Stimulated activated effector memory CD8-positive, alpha-beta T cell treated with anti-CD3 and anti-CD28 coated beads, Interleukin-12 subunit alpha, Interleukin-12 subunit beta, amount 100 ng/mL, for 72 hours (primary cell): ENCODE data around the gene OSR1.

Experiments used
- ATAC-seq: fragments of 150-1000 bp; cut with Tn5 transposase; 2 replicates; pipeline ENCODE4 v1.10.0; 2021
- DNase-seq, 2 donors: peaks; one replicate each; pipeline ENCODE4 v3.0.0; 2021 to 2022; ENCODE audit warnings: low spot score in 2 of 2
- H3K27ac Mint-ChIP-seq: one replicate; pipeline ENCODE4 v1.8.0; 2022; ENCODE audit warnings: mild to moderate bottlenecking, mixed read lengths
- H3K36me3 Mint-ChIP-seq: one replicate; pipeline ENCODE4 v1.8.0; 2022; ENCODE audit warnings: mild to moderate bottlenecking, mixed read lengths
- H3K4me1 Mint-ChIP-seq: one replicate; pipeline ENCODE4 v1.8.0; 2022; ENCODE audit warnings: mixed read lengths
- H3K4me3 Mint-ChIP-seq: one replicate; pipeline ENCODE4 v1.8.0; 2022; ENCODE audit warnings: mild to moderate bottlenecking, mixed read lengths
- H3K9me3 Mint-ChIP-seq: one replicate; pipeline ENCODE4 v1.8.0; 2022; ENCODE audit warnings: mixed read lengths

OSR1 gene

DNA sequence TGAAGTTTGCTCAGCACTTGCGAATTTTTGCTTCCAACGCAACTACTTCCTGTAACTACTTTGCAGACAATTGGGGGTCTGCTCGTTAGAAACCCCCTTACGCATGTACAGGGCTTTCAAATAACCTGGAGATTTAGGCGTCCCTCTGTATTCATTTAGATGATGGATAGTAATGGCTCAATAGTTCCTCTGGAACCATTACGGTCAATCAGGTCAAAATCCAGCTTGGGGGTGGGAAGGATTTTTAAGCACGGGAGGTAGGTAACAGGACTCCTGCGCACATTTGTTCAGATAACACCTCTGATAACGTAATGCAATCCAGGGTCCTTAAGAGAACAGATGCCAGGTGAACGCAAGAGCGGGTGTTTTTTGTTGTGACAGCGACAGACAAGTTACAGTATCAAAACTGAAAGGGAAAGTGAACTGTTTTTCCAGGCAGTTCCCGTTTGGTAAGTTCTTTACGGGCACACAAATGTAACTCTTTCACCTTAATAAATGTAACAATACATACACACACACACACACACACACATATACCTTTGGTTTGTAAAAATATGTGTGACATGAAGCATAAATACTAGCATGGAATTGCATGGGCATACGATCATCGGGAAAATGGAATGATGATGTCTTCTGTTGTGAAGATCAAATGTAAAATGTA lies 3.8 kb upstream of the OSR1 start:
- H3K4me1 Mint-ChIP-seq, result peaks cover 43% of the 10 kb centered on the region
- no peak for DNase-seq
- H3K27ac Mint-ChIP-seq, result peak overlapping the region; percentile 79
- peaks cover 2% of the 10 kb centered on the region for H3K36me3 Mint-ChIP-seq
- peak overlapping the region; percentile 84 for H3K4me3 Mint-ChIP-seq
- no peaks in the 10 kb centered on the region for H3K9me3 Mint-ChIP-seq
- no peak for ATAC-seq

DNA sequence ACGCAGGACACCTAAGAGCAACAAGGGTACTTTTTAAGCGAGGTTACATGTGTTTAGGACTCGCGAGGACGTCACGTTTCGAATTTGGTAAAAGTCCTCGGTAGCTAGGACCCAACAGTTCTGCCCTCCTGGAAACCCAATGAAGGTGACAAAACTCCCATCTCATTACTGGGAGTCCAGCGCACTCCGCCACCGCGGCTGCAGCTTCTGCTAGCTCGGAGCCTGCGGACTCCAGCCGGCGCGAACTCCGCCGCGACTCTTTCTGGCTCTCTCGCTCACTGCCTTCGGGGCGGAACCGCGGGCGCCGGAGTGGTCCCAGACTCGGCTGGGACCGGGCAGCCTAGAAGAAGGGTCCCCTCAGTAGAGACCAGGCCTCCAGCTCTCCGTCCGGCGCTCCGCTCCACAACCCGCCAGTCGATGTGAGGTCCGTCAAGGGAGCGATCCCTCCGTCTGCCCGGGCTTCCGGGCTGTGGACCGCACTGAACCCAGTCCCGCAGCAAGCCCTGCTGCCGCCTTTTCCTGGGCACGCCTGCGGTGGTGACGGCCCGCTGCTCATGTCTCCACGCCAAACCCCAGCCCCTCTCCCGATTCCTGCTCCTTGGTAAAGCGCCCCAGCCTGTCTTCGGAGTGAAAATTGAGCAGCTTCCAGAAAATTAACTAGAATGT lies 3.0 kb upstream of the OSR1 start:
- Mint-ChIP-seq H3K36me3 (peaks cover 6% of the 10 kb centered on the region), H3K4me3 (peak overlapping the region; percentile 84), H3K9me3 (no peaks in the 10 kb centered on the region), H3K27ac (peak overlapping the region; percentile 79), H3K4me1 (peaks cover 51% of the 10 kb centered on the region)
- DNase-seq (peak in 1 of 2 donors; percentile 58), ATAC-seq (peak; percentile 41)

DNA sequence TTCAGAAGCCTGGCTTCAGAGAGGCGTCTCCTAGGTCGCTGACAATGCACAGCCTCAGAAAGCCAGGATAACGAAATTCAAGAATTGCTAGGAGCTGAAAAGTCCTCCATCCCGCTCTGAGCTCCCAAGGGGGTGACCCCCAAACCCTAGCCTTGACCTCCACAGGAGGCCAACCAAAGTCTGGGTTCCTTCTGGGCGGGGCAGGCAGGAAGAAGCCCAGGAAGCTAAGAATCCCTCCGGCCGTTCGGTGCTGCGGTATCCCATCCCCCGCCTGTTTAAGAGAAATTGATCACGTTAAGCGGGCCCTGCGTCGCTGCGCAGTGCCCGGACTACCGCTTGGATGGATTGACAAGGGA lies 2.5 kb upstream of the OSR1 start:
- Mint-ChIP-seq H3K27ac (no peak overlapping the region), H3K36me3 (peaks cover 6% of the 10 kb centered on the region), H3K4me1 (peaks cover 55% of the 10 kb centered on the region), H3K4me3 (peak overlapping the region; percentile 84), H3K9me3 (no peaks in the 10 kb centered on the region)
- DNase-seq, result no peak
- ATAC-seq, result no peak

DNA sequence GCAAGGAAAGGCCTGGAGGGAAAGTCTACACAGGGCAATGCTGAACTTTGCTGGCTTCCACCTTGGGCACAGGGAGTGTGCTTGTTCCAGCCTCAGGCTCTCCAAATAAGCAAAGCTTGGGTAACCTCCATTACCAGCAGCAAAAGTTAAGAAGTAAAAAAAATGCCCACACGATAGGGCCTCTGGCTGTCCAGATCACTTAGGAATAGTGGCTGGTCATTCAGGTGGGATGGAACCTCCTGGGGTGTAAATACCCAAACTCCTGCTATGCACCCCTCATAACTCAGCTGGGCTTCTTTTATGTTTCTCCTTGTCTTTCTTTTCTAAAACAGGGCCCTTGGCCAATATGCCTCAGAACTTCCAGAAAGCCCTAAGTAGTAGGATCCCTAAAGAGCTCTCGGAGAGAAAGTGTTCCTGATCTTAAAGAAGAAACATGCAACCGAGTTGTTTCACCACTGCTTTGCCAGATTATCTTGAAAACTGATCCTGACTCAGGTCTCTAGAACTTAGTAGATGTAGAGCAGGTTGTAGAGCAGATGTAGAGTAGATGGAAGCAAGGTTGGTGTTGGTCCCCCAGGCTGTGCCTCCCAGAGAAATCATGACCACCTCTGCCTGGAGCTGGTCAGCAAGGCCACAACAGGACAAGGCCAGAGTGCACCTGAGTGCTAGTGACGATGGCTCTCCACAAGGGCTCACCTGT lies 2.0 kb upstream of the OSR1 start:
- Mint-ChIP-seq H3K27ac (no peak overlapping the region), H3K9me3 (no peaks in the 10 kb centered on the region), H3K36me3 (peaks cover 11% of the 10 kb centered on the region), H3K4me1 (peaks cover 60% of the 10 kb centered on the region), H3K4me3 (peak overlapping the region; percentile 84)
- DNase-seq (no peak), ATAC-seq (no peak)

DNA sequence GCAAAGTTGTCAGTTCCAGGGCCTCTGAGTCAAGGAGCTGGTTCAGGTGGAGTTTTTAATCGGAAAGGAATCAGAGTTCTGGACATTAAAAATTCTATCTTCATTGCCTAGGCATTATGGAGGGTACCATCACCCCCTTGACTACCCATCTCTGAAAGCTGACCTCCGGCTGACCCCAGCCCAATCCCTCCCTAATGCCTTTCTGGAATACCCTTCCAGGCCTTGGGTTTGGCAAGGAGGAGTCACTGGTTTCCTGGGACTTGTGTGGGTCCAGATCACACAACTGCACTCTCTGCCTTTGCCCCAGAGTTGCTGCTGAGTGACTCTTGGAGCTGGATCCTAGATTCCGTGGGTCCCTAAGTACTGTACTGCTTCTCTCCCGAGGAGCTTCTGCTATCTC lies 1.0 kb upstream of the OSR1 start:
- Mint-ChIP-seq H3K27ac (no peak overlapping the region), H3K36me3 (peaks cover 12% of the 10 kb centered on the region), H3K4me1 (peaks cover 62% of the 10 kb centered on the region), H3K9me3 (no peaks in the 10 kb centered on the region), H3K4me3 (peak overlapping the region; percentile 65)
- no peak for ATAC-seq
- DNase-seq, result no peak

DNA sequence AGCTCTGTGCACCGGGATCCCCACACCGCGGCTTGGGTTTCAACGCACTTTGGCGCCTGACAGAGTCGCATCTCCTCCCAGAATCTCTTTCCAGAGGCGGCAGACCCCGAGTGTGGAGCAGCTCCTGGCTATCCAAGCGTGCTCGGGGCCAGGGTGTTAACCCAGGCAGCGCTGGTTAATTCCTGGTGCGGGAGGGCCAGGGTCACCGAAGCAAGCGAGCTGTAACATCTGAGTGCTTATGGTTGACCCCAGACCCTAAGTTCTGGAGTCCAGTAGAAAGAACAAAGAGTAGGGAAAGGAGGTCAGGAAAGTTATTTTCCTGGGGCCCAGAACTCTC lies 566 bp upstream of the OSR1 start:
- H3K4me3 Mint-ChIP-seq, result peak overlapping the region; percentile 65
- H3K9me3 Mint-ChIP-seq, result no peaks in the 10 kb centered on the region
- peaks cover 61% of the 10 kb centered on the region for H3K4me1 Mint-ChIP-seq
- no peak for ATAC-seq
- no peak for DNase-seq
- peaks cover 12% of the 10 kb centered on the region for H3K36me3 Mint-ChIP-seq
- H3K27ac Mint-ChIP-seq, result no peak overlapping the region

DNA sequence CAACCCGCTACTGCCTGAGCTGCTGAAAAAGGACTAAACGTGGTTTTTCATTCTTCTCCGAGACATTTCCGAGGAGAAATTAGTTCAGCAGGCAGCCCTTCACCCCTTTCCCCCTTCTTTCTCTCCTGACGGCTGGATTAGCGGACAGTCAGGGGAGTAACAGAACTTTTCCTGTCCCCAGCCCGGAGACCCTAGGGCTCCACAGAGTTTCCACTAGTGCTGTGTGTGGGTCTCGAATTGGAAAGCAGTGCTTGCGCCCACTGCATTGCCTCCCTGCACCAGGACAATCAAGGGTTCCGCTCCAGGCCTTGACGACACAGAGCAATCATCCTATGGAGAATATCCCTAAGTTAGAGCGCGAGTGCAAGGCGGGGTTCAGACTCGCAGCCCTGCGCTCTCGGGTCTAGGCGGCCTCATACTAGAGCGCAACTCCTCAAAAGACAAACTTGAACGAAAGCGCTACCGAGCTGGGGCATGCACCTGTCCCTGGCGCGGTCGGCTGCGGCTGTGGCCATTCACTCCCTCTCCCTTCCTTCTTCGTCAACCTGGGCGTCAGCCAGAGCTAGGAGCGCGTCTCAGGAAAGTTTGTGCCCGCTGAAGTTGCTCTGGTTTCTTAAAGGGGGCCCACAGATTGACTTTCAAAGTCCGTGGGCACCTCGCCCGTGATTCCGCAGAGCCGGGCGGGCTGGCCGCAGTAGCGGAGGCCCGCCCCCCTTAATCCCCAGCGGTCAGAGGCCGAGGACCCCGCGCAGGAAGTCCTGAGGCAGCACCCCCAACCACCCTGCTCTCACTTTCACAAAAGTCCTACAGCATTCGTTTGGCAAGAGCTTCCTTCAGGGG lies 801 bp downstream of the OSR1 start:
- DNase-seq (no peak), ATAC-seq (peak; percentile 2)
- H3K4me3 Mint-ChIP-seq, result peak overlapping the region; percentile 65
- no peaks in the 10 kb centered on the region for H3K9me3 Mint-ChIP-seq
- H3K36me3 Mint-ChIP-seq, result peaks cover 12% of the 10 kb centered on the region
- no peak overlapping the region for H3K27ac Mint-ChIP-seq
- peaks cover 55% of the 10 kb centered on the region for H3K4me1 Mint-ChIP-seq

DNA sequence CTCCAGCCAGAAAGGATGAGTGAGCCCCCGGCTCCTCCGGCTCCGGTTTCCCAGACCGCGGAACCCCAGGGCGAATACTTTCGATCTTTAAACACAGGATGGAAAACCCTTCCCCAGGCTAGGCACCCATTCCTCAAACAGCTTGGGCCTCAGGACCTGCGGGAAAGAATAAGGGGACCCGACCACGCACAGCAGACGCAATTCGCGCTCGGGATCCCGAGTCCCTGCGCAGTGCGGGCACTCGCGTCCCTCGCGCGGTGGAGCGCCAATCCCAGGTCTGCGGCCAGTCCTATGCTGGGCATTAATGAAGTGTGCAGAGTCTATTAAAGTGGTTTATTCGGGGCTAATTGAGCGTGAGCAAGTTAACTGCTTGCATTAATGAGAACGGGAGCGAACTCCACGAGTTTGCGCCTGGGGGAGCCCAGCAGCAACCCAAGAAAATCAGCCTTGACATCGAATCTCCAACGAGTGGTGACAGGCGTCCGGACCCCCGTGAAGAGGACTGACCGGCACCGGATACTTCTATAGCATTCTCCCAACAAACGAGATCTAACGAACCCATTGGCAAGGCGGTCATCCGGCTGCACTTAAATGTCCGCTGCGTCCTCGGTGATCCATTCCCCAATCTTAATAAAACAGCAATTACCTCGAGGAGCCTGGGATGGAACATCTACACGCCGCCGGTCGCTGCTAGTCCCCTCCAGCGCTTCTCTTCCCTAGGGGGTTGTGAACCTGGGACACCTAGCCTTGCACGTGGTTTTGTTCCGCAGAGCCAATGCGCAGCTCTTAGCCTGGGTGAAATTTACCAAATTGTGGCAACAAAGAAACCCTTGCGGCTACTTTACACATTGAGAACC lies 1.6 kb downstream of the OSR1 start:
- H3K27ac Mint-ChIP-seq, result no peak overlapping the region
- no peak for DNase-seq
- ATAC-seq, result no peak
- H3K4me1 Mint-ChIP-seq, result peaks cover 54% of the 10 kb centered on the region
- peak overlapping the region; percentile 65 for H3K4me3 Mint-ChIP-seq
- H3K36me3 Mint-ChIP-seq, result peaks cover 12% of the 10 kb centered on the region
- H3K9me3 Mint-ChIP-seq, result no peaks in the 10 kb centered on the region

DNA sequence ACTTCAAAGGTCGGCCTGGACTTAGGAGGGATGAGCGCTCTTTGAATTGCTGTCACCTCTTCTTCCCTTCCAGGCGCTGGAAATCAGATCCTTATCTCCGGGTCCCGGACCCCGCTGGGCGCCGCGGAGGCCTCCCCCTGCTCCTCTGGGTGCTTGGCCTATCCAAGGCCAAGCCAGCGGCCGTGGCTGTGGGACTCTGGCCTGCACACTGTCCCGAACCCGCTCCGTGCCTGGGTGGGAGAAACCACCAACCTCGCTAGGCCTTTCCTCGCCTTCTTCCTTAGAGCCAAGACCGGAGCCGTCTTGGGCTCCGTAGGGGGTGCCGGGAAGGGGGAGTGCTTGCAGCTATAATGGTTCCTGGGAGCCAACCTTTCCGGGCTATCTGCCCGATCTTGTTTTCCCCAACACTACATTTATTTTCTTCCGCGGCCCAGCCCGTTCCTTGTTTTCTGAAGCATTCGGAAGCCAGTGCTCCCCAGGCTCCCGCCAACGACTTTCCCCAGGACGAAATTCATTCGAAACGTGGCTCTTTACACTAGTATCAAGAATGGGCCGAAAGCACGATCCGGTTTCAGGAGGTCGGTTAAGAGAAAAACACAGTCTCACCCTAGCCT lies 2.4 kb downstream of the OSR1 start:
- DNase-seq (no peak), ATAC-seq (no peak)
- H3K9me3 Mint-ChIP-seq, result no peaks in the 10 kb centered on the region
- no peak overlapping the region for H3K27ac Mint-ChIP-seq
- peak overlapping the region; percentile 65 for H3K4me3 Mint-ChIP-seq
- H3K4me1 Mint-ChIP-seq, result peaks cover 50% of the 10 kb centered on the region
- peaks cover 12% of the 10 kb centered on the region for H3K36me3 Mint-ChIP-seq

DNA sequence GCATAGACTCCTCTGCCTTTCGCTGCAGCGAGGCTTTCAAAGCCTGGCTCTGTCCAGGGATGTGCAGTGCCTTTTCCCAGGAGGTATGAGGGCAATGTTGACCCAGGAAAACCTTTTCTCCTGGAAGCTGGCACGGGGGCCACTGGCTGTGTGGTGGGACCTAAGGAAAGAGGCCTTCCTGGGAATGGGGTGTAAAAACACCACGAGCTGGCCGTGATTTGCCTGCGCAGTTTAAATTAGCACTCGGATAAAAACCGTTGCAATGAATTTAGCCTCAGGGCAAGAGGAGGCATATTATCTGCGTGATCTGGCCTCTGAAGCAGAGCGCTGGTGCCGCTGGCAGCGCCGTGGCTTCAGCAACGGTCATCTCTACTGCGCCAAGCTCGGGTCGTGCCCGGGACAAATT lies 3.0 kb downstream of the OSR1 start:
- DNase-seq, result peak in 1 of 2 donors; percentile 47
- ATAC-seq, result no peak
- Mint-ChIP-seq H3K36me3 (peaks cover 12% of the 10 kb centered on the region), H3K4me1 (peaks cover 52% of the 10 kb centered on the region), H3K9me3 (no peaks in the 10 kb centered on the region), H3K4me3 (peak overlapping the region; percentile 37), H3K27ac (no peak overlapping the region)

DNA sequence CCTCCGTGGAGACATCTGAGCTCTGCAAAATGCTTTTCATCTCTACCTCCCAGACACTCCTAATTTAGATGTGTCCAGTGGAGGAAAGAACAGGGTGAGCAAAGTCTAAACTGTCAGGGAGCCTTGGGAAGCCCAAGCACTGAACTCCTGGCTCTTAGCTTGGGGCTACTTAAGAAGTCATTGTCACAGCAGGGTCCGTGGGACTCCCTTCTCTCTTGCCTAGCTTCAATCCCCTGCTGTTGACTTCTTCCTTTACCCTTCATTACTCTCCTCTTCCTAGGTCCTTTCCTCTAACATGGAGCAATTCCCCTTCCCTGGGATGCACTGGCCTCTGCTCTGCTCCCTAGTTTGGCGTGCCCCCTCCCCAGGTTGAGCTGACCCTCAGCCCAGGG lies 3.4 kb downstream of the OSR1 start:
- ATAC-seq (no peak), DNase-seq (no peak)
- Mint-ChIP-seq H3K9me3 (no peaks in the 10 kb centered on the region), H3K4me1 (peaks cover 53% of the 10 kb centered on the region), H3K36me3 (peaks cover 12% of the 10 kb centered on the region), H3K27ac (no peak overlapping the region), H3K4me3 (no peak overlapping the region)

DNA sequence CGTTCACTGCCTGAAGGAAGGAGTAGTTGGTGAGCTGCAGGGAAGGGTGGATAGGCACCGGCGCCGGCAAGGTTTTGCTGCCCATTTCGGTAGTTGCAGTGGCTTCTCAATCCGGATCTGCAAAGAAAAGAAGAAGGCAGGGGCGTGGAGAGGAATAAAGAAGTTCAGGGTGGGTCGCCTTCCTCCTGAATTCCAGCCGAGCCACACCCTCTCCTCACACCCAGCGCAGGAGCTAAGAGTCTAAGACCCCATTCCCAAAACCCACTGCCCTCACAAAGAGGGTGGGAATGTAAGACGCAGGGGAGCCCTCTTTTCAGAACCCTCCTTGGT lies 4.7 kb downstream of the OSR1 start:
- Mint-ChIP-seq H3K36me3 (peaks cover 22% of the 10 kb centered on the region), H3K4me3 (no peak overlapping the region), H3K9me3 (no peaks in the 10 kb centered on the region), H3K27ac (no peak overlapping the region), H3K4me1 (peaks cover 53% of the 10 kb centered on the region)
- DNase-seq (no peak), ATAC-seq (no peak)

DNA sequence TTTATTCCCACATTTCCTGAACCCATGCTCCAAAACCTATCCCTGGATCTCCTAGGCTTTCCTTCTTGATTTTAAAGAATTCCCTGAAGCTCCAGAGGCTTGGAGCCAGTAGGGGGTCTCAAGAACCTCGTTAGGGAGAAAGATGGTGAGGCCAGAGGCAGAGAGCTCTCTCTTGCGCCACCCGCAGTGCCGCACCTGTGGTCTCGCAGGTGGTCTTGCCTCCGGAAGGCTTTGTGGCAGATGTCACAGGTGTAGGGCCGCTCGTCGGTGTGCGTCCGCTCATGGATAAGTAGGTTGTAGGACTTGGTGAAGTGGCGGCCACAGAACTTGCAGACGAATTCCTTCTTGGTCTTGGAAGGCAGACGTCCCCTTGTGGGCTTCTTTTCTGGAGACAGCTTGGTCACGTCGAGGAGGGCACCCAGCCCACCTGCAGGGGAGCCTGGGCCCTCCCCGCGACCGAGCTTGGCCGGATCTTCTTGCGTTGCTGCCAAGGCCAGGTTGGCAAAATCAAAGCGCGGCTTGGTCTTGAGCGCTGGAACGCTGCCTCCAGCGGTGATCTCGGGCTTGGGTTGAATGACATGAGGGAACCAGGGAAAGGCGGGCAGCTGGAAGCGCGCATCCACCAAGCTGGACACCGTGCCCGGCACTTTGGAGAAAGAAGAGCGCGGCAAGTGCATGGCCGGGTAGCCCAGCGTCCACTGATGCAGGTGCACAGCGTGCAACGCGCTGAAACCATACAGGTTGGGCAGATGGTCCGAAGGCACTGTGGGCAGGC lies 5.3 kb downstream of the OSR1 start:
- Mint-ChIP-seq H3K36me3 (peaks cover 28% of the 10 kb centered on the region), H3K27ac (no peak overlapping the region), H3K4me1 (peaks cover 56% of the 10 kb centered on the region), H3K4me3 (no peak overlapping the region), H3K9me3 (no peaks in the 10 kb centered on the region)
- no peak for DNase-seq
- ATAC-seq, result no peak
